Nephron (organoid): Measurements from ENCODE around the gene XDH.

Experiments
- H3K27ac Mint-ChIP-seq, 3 experiments: 2 replicates each; pipeline ENCODE4 v1.8.0; 2020; ENCODE audit warnings: mixed read lengths in 3 of 3, mild to moderate bottlenecking in 2 of 3, moderate library complexity in 1 of 3
- H3K27me3 Mint-ChIP-seq: 2 replicates; pipeline ENCODE4 v1.8.0; 2021; ENCODE audit warnings: low read depth, mild to moderate bottlenecking, moderate library complexity, mixed read lengths
- H3K36me3 Mint-ChIP-seq: 2 replicates; pipeline ENCODE4 v1.8.0; 2020; ENCODE audit warnings: low read depth, mixed read lengths
- H3K4me1 Mint-ChIP-seq: 2 replicates; pipeline ENCODE4 v1.8.0; 2020; ENCODE audit warnings: mixed read lengths
- H3K4me3 Mint-ChIP-seq, 3 experiments: 2 replicates each; pipeline ENCODE4 v1.8.0; 2020; ENCODE audit warnings: mild to moderate bottlenecking in 3 of 3, mixed read lengths in 3 of 3, moderate library complexity in 2 of 3
- H3K9me3 Mint-ChIP-seq: 2 replicates; pipeline ENCODE4 v1.8.0; 2020; ENCODE audit warnings: mixed read lengths
- CTCF ChIP-seq, 3 experiments: fragments of 200-600 bp; sonication (generic); IDR thresholded peaks; one replicate each; pipeline ENCODE4 v1.5.0; 2021; ENCODE audit warnings: antibody characterized with exemption in 3 of 3; ENCODE audit not compliant: unreplicated experiment in 3 of 3

XDH gene

GRCh38 chr2:31386648-31387047, 27.9 kb downstream of the XDH start:
- no peak for TF ChIP-seq CTCF (IDR thresholded peaks at IDR 0.05; ENCODE audit: unreplicated experiment in 3 of 3)
- Mint-ChIP-seq H3K4me1 (no peaks in the 10 kb centered on the region), H3K4me3 (no peak overlapping the region), H3K27ac (no peak overlapping the region), H3K9me3 (no peaks in the 10 kb centered on the region), H3K36me3 (no peaks in the 10 kb centered on the region), H3K27me3 (peaks cover 21% of the 10 kb centered on the region)

GRCh38 chr2:31386172-31386571, 28.4 kb downstream of the XDH start:
- Mint-ChIP-seq H3K36me3 (no peaks in the 10 kb centered on the region), H3K4me1 (no peaks in the 10 kb centered on the region), H3K27me3 (peaks cover 19% of the 10 kb centered on the region), H3K27ac (no peak overlapping the region), H3K9me3 (no peaks in the 10 kb centered on the region), H3K4me3 (no peak overlapping the region)
- no peak for TF ChIP-seq CTCF (IDR thresholded peaks at IDR 0.05; ENCODE audit: unreplicated experiment in 3 of 3)

- no peak for TF ChIP-seq CTCF (IDR thresholded peaks at IDR 0.05; ENCODE audit: unreplicated experiment in 3 of 3)
- Mint-ChIP-seq H3K36me3 (no peaks in the 10 kb centered on the region), H3K27me3 (peaks cover 15% of the 10 kb centered on the region), H3K9me3 (no peaks in the 10 kb centered on the region), H3K4me3 (no peak overlapping the region), H3K4me1 (no peaks in the 10 kb centered on the region), H3K27ac (no peak overlapping the region)
These were observed 29.7 kb downstream of the XDH start for GRCh38 chr2:31384771-31385276.

- Mint-ChIP-seq H3K27me3 (peaks cover 15% of the 10 kb centered on the region), H3K4me1 (no peaks in the 10 kb centered on the region), H3K4me3 (no peak overlapping the region), H3K9me3 (no peaks in the 10 kb centered on the region), H3K27ac (no peak overlapping the region), H3K36me3 (no peaks in the 10 kb centered on the region)
- no peak for TF ChIP-seq CTCF (IDR thresholded peaks at IDR 0.05; ENCODE audit: unreplicated experiment in 3 of 3)
These were observed 30.2 kb downstream of the XDH start for GRCh38 chr2:31384351-31384750.

- Mint-ChIP-seq H3K36me3 (no peaks in the 10 kb centered on the region), H3K27ac (no peak overlapping the region), H3K9me3 (no peaks in the 10 kb centered on the region), H3K4me3 (no peak overlapping the region), H3K27me3 (peaks cover 15% of the 10 kb centered on the region), H3K4me1 (no peaks in the 10 kb centered on the region)
- no peak for TF ChIP-seq CTCF (IDR thresholded peaks at IDR 0.05; ENCODE audit: unreplicated experiment in 3 of 3)
These were observed 30.9 kb downstream of the XDH start for GRCh38 chr2:31383471-31384153.
